CD4-positive, alpha-beta T cell treated with Interleukin-4 for 4 hours (primary cell): ENCODE results near the gene APBB3.

ENCODE experiments used
- DNase-seq: peaks from one replicate; pipeline ENCODE4 v3.0.0-alpha.2; 2020

Gene APBB3

GRCh38 chr5:140550147-140551079 is 14.0 kb downstream of the APBB3 start:
- no peak for DNase-seq

- no peak for DNase-seq
Observed at GRCh38 chr5:140549237-140550144, 14.9 kb downstream of the APBB3 start.

- no peak for DNase-seq
Observed at GRCh38 chr5:140548791-140549190, 15.6 kb downstream of the APBB3 start.

- DNase-seq, result no peak
Observed at GRCh38 chr5:140548300-140548688, 16.1 kb downstream of the APBB3 start.

GRCh38 chr5:140547508-140548299 is 16.7 kb downstream of the APBB3 start, which contains the start of gene EIF4EBP3:
Gene EIF4EBP3 (plus strand): TSS chr5:140547662. CDS start chr5:140547738, 76 bp downstream.
- peak; percentile 79 for DNase-seq

GRCh38 chr5:140546851-140547507 is 17.4 kb downstream of the APBB3 start:
- DNase-seq, result no peak

GRCh38 chr5:140545606-140546005 is 18.8 kb downstream of the APBB3 start:
- DNase-seq, result no peak

GRCh38 chr5:140544986-140545385 is 19.4 kb downstream of the APBB3 start:
- DNase-seq, result no peak

- no peak for DNase-seq
Observed at GRCh38 chr5:140542972-140543371, 21.4 kb downstream of the APBB3 start.

GRCh38 chr5:140540227-140540626 is 24.2 kb downstream of the APBB3 start:
- DNase-seq, result no peak

- DNase-seq, result no peak
Observed at GRCh38 chr5:140524003-140524402, 40.4 kb downstream of the APBB3 start.

GRCh38 chr5:140513124-140513523 is 51.3 kb downstream of the APBB3 start:
- DNase-seq, result no peak

GRCh38 chr5:140509898-140510297 is 54.5 kb downstream of the APBB3 start:
- no peak for DNase-seq
